Activated naive CD4-positive, alpha-beta T cell treated with anti-CD3 and anti-CD28 coated beads, Interleukin-2, amount 50 U/mL, for 16 hours (primary cell): ENCODE data around the gene TIMM22.
"Not testable (repeated sequence)": the region's sequence is repeated elsewhere in the genome, so short reads cannot be mapped to it uniquely, and the experiment has no call there.

Experiments
- DNase-seq: peaks from one replicate; pipeline ENCODE4 v3.0.0-alpha.2; 2020

The TIMM22 gene

GRCh38 chr17:1042486-1042885 lies 45.6 kb downstream of the TIMM22 start:
- DNase-seq = no peak

- DNase-seq = no peak
Observed at GRCh38 chr17:1043601-1044251, 46.8 kb downstream of the TIMM22 start.

- DNase-seq = not testable (repeated sequence)
Observed at GRCh38 chr17:1044387-1045009, 47.6 kb downstream of the TIMM22 start.

- no peak for DNase-seq
Observed at GRCh38 chr17:1045456-1045855, 48.5 kb downstream of the TIMM22 start.

GRCh38 chr17:1047177-1047878 lies 50.4 kb downstream of the TIMM22 start:
- no peak for DNase-seq

- no peak for DNase-seq
Observed at GRCh38 chr17:1047879-1048470, 51.0 kb downstream of the TIMM22 start.

- DNase-seq = not testable (repeated sequence)
Observed at GRCh38 chr17:1048516-1049115, 51.7 kb downstream of the TIMM22 start.

- DNase-seq = no peak
Observed at GRCh38 chr17:1049446-1050225, 52.7 kb downstream of the TIMM22 start.

GRCh38 chr17:1050246-1050995 lies 53.5 kb downstream of the TIMM22 start:
- no peak for DNase-seq

GRCh38 chr17:1050996-1051925 lies 54.3 kb downstream of the TIMM22 start:
- DNase-seq = no peak
